ENCODE measurements around the gene NUDT17.
A peak's percentile ranks its signal among the peaks of the same experiment; 100 is the strongest.

The NUDT17 gene

GRCh38 chr1:145891587-145892485 is 46.4 kb downstream of the NUDT17 start:
- peak; percentile 94 to 99 (median 98) for DNase-seq

DNA sequence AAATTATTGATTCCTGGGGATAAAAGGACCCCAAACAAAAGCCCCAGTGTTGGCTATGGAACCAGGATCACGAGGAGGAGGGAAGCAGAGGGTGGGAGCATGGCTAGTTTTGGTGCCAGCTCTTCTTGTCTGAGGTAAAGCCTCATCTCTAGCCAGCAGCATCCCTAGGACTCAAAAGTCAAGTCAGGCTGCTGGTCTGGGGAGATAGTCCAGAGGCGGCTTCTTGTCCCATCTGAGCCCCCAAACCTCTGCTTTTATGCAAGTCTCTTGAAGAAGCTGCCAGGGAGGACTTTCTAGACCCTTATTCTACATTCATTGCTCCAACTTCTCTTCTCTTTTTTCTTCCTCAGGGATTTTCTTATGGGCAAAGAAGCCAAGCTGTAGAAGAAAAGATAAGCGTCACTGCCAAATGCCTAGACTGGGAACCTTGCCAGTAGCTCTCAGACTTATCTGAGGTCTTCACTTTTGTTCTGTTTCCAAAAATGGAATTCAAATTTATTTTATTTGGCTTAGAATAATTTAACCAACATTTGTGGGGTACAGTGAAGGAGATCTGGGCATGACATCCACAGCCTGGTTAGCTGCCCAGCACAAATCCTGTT is 47.2 kb downstream of the NUDT17 start:
- DNase-seq = no peak

GRCh38 chr1:145893306-145894055 is 48.1 kb downstream of the NUDT17 start:
- DNase-seq = no peak

DNA sequence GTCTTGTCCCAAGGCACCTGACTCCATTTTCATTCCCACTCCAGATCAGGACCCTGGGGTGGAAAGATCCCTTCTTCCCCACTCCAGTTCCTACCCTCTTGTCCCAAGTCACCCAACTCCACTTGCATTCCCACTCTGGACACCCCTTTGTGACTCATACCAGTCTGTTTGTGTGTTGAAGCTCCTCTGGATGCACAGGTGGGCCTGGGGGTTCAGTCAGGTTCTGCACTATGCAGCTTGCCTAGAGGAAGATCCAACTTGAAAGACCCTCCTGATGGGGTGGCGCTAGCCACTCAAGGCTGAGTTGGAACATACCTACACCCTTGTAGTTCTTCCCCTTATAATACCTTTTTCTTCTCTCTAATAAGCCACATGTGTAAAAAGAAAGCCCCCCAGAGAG is 50.0 kb downstream of the NUDT17 start:
- no peak for DNase-seq

GRCh38 chr1:145897969-145898368 is 52.5 kb downstream of the NUDT17 start:
- DNase-seq = no peak
